Measurements from ENCODE around the gene C1orf210. TPM values are rescaled to one million over a fixed set of nuclear protein-coding genes. Genes with fewer than 3 reads are reported as not detected.

Gene C1orf210
- total RNA-seq, 1 experiment from 2014 or later: 5.9 TPM

- H3T11ph ChIP-seq (ENCODE audit: low read length): no peak overlapping the region
- no peak overlapping the region for H2BK120ac ChIP-seq (ENCODE audit: low read depth, low read length, poor library complexity, severe bottlenecking)
- H3K27me3 ChIP-seq (ENCODE audit: insufficient read depth, low read length): no peaks in the 10 kb centered on the region
- no peak overlapping the region for H2BK5ac ChIP-seq (ENCODE audit: insufficient read length, low read length)
- peaks cover 22% of the 10 kb centered on the region in 2 experiments for H3K4me1 Mint-ChIP-seq
- H4K20me1 ChIP-seq (ENCODE audit: control insufficient read depth, insufficient read depth, insufficient read length): no peaks in the 10 kb centered on the region
- peaks cover 6% of the 10 kb centered on the region for H3K23me2 ChIP-seq (ENCODE audit: insufficient read length, low read depth, low read length, poor library complexity, severe bottlenecking)
- no peak overlapping the region for H2BK12ac ChIP-seq (ENCODE audit: insufficient read length, low read depth, low read length)
- no CpG with 5 or more reads among the region's 1 CpG for WGBS (ENCODE audit: extremely low coverage, insufficient read length, low lambda C conversion rate)
- no peak overlapping the region for H2BK15ac ChIP-seq (ENCODE audit: low read depth, low read length)
- H3K14ac ChIP-seq (ENCODE audit: insufficient read depth, low read length): no peak overlapping the region
- H3K4me1 ChIP-seq (ENCODE audit: insufficient read depth, low read length): no peaks in the 10 kb centered on the region; the same call in 1 of the 2 replicates
- no peak overlapping the region for H3K27ac ChIP-seq (ENCODE audit: insufficient read length, low read depth, low read length)
- H3K23ac ChIP-seq (ENCODE audit: insufficient read length, low read depth, low read length): no peak overlapping the region
- H2AFZ ChIP-seq (ENCODE audit: low read length): no peak overlapping the region
- H3K9me3 ChIP-seq (ENCODE audit: control insufficient read depth, low read depth, low read length): peaks cover 3% of the 10 kb centered on the region
- H3K4ac ChIP-seq (ENCODE audit: low read depth, low read length): no peak overlapping the region
- H3K79me1 ChIP-seq (ENCODE audit: insufficient read depth, low read depth, low read length, poor library complexity, severe bottlenecking): no peaks in the 10 kb centered on the region
- H2BK20ac ChIP-seq (ENCODE audit: low read depth, low read length, poor library complexity, severe bottlenecking): no peak overlapping the region
- TF ChIP-seq, protein P1, sequence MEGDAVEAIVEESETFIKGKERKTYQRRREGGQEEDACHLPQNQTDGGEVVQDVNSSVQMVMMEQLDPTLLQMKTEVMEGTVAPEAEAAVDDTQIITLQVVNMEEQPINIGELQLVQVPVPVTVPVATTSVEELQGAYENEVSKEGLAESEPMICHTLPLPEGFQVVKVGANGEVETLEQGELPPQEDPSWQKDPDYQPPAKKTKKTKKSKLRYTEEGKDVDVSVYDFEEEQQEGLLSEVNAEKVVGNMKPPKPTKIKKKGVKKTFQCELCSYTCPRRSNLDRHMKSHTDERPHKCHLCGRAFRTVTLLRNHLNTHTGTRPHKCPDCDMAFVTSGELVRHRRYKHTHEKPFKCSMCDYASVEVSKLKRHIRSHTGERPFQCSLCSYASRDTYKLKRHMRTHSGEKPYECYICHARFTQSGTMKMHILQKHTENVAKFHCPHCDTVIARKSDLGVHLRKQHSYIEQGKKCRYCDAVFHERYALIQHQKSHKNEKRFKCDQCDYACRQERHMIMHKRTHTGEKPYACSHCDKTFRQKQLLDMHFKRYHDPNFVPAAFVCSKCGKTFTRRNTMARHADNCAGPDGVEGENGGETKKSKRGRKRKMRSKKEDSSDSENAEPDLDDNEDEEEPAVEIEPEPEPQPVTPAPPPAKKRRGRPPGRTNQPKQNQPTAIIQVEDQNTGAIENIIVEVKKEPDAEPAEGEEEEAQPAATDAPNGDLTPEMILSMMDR (conservative IDR thresholded peaks at IDR 0.05): no peak
- no peak overlapping the region for H3K4me3 Mint-ChIP-seq
- H3K9ac ChIP-seq (ENCODE audit: extremely low read depth, insufficient read length, low read length): no peak overlapping the region
- peaks cover 12 to 29% (median 21%) of the 10 kb centered on the region in 3 experiments for H3K36me3 Mint-ChIP-seq (ENCODE audit: insufficient read depth in 1 of 3, low read depth in 3 of 3)
- no peak overlapping the region for H3K18ac ChIP-seq (ENCODE audit: insufficient read length, low read depth, low read length)
- peaks cover 2% of the 10 kb centered on the region for H3K27me3 Mint-ChIP-seq (ENCODE audit: low read depth)
- H3K9me3 Mint-ChIP-seq: peaks cover 29 to 35% of the 10 kb centered on the region in 2 experiments
- no peaks in the 10 kb centered on the region for H3K79me2 ChIP-seq (ENCODE audit: insufficient read depth, low read length)
- no peak overlapping the region for H3K4me2 ChIP-seq (ENCODE audit: insufficient read depth, insufficient read length, low read length)
- H4K8ac ChIP-seq (replicated peaks; ENCODE audit: insufficient read length, low read depth, low read length): no peak overlapping the region
- H3K56ac ChIP-seq (ENCODE audit: insufficient read length, low read depth, low read length): no peak overlapping the region
- H4K91ac ChIP-seq (ENCODE audit: insufficient read length, low read depth, low read length): no peak overlapping the region
- no peak for DNase-seq
- H2AK5ac ChIP-seq (ENCODE audit: insufficient read length, low read length): no peak overlapping the region
- H3K27ac Mint-ChIP-seq: no peak overlapping the region
- no peak overlapping the region for H4K5ac ChIP-seq (ENCODE audit: insufficient read length, low read depth, low read length)
These were observed 18.5 kb downstream of the C1orf210 start for GRCh38 chr1:43266881-43267280.

Data from H9 (cell line).